GM21367 (cell line): Measurements from ENCODE around the gene TMED8.
"Not testable (repeated sequence)": the region's sequence is repeated elsewhere in the genome, so short reads cannot be mapped to it uniquely, and the experiment has no call there.

Experiments used
- ATAC-seq: cut with Tn5 transposase; IDR thresholded peaks from one replicate; pipeline ENCODE4 v1.9.1; 2021; ENCODE audit not compliant: unreplicated experiment

Gene TMED8, protein sequence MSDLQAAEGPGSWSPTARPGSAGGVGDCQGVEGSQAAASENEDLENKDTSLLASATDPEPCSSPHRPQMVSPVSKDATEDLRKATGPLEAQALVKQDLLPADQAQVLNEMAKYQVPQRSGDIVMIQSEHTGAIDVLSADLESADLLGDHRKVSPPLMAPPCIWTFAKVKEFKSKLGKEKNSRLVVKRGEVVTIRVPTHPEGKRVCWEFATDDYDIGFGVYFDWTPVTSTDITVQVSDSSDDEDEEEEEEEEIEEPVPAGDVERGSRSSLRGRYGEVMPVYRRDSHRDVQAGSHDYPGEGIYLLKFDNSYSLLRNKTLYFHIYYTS

GRCh38 chr14:77376771-77377501 lies at the start of gene TMED8, which contains the start of gene SAMD15:
Gene TMED8 (minus strand): TSS chr14:77377094. CDS start chr14:77377053, 41 bp downstream.
Gene SAMD15 (plus strand): TSS chr14:77377379. CDS start chr14:77377419, 40 bp downstream.
- ATAC-seq, result peak; percentile 68

GRCh38 chr14:77426396-77426795 lies 49.5 kb upstream of the TMED8 start:
- no peak for ATAC-seq

GRCh38 chr14:77424862-77425261 lies 48.0 kb upstream of the TMED8 start:
- no peak for ATAC-seq

DNA sequence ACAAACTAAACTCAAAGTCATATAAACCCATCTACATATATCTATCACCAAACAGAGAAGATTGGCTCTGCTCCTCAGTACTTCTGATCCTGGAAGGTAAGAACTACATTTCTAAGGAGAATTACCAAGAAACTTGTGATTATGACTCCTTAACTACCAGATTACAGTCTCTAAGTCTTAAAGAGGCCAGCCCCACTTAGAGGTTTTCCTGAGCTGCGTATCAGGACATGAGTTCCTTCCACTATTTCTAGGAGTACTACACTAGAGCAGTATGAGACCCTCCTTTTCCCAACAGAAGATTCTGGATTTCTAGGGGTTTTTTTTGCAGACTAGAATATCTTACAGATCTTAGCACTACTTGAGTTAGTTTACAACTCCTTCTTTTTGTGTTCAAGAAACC lies 46.5 kb upstream of the TMED8 start, which contains the start of gene NOXRED1:
Gene NOXRED1 (minus strand): TSS at position 101 of the 400 bp plus-strand sequence. CDS start 634 bp downstream, outside the sequence.
- no peak for ATAC-seq

DNA sequence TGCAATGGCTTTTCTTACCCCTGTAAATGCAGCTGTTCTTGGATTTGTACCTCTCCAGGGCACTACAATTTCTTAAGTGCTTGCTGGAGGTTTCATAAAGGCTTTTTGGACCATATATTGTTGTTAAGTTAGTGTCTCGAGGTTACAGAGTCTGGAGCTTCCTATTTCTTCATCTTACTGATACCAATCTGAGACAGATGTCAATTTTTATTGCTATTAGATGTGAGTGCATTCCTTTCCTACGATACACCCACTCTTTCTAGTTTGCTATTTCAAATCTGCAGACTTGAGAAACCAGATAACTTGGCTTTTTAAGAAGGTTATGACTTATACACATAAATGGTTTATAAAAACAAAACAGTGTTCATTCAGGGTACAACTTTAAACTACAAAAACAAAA lies 44.3 kb upstream of the TMED8 start:
- ATAC-seq, result no peak

- ATAC-seq, result no peak
Observed at GRCh38 chr14:77416836-77417235, 39.9 kb upstream of the TMED8 start.

DNA sequence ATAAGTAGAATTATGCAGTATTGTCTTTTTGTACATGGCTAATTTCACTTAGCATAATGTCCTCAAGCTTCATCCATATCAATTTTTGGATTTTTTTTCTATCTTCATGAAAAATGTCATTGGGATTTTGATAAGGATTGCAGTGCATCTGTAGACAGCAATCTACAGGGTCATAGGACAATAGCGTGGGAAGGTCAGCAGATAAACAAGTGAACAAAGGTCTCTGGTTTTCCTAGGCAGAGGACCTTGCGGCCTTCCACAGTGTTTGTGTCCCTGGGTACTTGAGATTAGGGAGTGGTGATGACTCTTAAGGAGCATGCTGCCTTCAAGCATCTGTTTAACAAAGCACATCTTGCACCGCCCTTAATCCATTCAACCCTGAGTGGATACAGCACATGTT lies 39.2 kb upstream of the TMED8 start:
- not testable (repeated sequence) for ATAC-seq

GRCh38 chr14:77415403-77416030 lies 38.6 kb upstream of the TMED8 start:
- ATAC-seq, result not testable (repeated sequence)

DNA sequence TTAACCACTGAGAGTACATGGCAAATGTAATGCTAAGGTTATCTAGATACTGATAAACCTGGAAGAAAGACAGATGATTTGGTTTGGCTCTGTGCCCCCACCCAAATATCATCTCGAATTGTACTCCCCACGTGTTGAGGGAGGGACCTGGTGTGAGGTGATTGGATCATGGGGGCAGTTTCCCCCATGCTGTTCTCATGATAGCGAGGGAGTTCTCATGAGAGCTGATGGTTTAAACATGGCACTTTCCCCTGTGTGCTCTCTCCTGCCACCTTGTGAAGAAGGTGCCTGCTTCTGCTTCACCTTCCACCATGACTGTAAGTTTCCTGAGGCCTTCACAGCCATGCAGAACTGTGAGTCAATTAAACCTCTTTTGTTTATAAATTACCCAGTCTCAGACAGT lies 32.2 kb upstream of the TMED8 start:
- ATAC-seq, result no peak

DNA sequence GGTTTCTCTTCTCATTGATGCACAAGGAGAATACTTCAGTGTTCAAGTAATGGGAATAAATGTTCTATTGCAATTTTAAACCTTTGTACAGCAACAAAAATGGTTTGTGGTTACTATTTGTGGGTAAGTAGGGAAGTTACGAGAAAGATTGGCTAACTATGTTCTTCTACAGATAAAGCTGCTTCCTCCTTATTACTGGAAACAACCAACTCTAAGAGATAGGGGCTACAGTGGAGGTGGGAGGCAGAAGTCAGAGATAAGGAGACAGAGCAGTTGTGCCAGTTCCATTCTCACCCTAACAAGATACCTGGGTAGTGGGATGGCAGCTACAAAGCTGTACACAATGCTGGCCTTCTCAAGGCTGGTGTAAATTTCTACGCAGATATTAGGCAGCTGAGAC lies 30.3 kb upstream of the TMED8 start:
- ATAC-seq, result no peak

GRCh38 chr14:77406718-77407117 lies 29.8 kb upstream of the TMED8 start:
- no peak for ATAC-seq

- ATAC-seq, result no peak
Observed at GRCh38 chr14:77406086-77406485, 29.2 kb upstream of the TMED8 start.

DNA sequence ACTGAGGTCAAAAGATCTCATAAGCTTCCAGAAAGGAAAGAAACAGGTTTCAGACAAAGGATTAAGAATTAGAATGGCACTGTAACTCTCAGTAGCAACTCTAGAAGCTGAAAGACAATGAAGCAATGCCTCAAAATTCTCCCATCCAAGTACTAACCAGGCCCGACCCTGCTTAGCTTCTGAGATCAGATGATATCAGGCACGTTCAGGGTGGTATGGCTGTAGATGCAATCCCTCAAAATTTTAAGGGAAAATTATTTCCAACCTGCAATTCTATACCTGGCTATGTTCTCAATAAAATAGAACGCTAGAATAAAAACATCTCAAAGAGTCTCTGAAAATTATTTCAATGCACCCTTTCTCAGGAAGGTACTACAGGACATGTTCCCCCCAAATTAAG lies 26.9 kb upstream of the TMED8 start:
- ATAC-seq, result no peak

GRCh38 chr14:77400216-77400615 lies 23.3 kb upstream of the TMED8 start:
- no peak for ATAC-seq

DNA sequence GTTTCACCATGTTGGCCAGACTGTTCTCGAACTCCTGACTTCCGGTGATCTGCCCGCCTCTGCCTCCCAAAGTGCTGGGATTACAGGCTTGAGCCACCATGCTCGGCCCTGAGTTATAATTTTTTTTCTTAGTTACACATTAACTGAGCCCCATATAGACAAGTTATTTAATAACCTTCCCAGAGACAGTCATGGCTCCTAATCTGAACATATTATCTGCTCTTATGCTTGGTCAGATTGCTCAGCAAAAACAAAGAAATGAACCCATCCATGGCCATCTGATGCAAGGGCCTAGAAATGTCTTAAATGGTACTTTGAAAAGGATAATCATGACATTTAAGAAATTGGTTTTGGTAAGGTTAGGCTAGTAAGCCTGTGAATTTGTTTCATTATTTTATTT lies 13.3 kb upstream of the TMED8 start:
- ATAC-seq, result no peak

DNA sequence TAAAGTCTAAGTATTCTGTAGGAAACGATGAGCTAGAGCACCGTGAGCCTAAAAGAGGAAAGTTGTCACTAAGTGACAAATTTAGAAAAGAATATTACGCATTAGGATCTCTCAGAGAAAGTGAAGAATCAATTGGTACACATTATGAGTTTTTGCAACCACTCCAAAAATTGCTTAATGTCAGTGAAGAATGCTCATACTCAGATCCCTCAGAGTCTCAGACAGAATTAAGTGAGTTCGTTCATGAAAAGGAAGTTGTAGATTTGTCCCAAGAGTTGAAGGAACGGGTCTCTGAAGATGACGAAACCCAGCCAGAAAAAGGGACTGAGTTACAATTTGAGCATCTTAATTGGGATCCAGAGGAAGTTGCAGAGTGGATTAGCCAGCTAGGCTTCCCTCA lies 1.8 kb upstream of the TMED8 start:
- ATAC-seq, result no peak

GRCh38 chr14:77377502-77377844 lies 579 bp upstream of the TMED8 start:
- ATAC-seq, result no peak

GRCh38 chr14:77375973-77376770 lies 722 bp downstream of the TMED8 start:
- peak; percentile 2 for ATAC-seq

DNA sequence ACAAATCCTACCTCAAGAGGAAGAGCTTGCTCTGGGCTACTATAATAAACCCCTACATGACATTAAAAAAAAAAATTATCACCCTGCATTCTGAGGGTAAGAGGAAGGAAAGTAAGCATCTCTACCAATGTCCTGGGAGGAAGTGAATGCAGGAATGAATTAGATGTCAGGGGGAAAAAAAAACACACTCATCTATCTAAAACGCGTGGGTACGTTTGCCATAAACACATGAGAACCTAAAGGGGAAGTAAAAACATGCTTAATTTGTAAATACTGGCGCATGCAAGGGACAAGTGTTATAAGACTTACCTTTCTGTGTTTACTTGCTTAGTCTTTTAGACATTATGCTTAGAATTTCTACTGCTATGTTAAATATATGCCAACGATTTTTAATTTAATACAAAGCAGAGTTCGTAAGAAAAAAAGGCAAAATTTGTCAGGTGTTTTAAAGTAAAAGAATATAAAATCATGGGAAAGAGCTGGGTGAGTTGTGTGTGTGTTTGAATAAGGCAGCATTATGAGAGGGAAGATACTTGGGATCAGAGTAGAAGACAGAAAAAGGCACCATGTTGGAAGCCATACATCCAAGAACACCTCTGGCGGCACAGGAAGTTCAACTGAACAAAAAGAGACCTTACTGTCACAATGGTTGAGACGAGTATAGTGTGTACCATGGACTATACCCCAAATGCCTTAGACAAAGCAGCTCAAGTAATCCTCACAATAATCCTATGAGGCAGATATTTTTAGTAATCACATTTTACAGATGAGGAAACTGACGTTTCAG lies 1.5 kb downstream of the TMED8 start:
- no peak for ATAC-seq

DNA sequence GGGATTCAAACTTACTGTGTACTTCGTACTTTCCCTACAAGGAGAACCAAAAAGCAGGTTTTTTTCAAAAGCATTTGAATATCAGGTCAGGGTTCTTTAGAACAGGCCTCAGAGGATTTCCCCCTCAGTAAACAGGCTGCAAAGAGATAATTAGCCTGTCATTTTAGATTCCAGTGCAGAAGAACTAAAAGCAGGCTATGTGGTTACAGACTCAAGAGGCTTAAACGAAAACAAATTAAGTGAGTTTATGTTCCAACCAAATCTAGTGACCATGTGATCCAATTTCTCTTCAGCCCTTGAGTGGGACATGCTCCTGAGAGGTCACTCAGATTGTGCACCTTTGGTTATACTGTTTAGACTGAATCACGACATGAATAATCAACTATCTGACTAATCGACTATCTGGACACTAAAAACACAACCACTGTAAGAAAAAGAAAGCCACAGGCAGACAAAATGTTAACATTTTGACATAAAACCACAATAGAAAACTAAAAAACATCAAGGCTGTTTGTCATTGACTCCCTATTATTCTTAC lies 4.5 kb downstream of the TMED8 start:
- peak; percentile 42 for ATAC-seq
